Body of pancreas (tissue), 4 donors: ENCODE data around the gene KHK.

ENCODE experiments used
- POLR2A ChIP-seq, 3 donors: fragments of 450-650 bp; IDR thresholded peaks; one replicate each; pipeline ENCODE4 v1.6.1; 2016; ENCODE audit warnings: antibody characterized with exemption in 3 of 3, mild to moderate bottlenecking in 2 of 3
- TF ChIP-seq, protein P1 (sequence below), 7 experiments: fragments of 450-650 bp in 4 of 7; fragments of 200-600 bp in 3 of 7; sonication (generic) in 3 of 7; IDR thresholded peaks; one replicate each; pipeline ENCODE4 v1.5.1; 2016 to 2019; ENCODE audit warnings: antibody characterized with exemption in 7 of 7

- TF ChIP-seq, protein P1, sequence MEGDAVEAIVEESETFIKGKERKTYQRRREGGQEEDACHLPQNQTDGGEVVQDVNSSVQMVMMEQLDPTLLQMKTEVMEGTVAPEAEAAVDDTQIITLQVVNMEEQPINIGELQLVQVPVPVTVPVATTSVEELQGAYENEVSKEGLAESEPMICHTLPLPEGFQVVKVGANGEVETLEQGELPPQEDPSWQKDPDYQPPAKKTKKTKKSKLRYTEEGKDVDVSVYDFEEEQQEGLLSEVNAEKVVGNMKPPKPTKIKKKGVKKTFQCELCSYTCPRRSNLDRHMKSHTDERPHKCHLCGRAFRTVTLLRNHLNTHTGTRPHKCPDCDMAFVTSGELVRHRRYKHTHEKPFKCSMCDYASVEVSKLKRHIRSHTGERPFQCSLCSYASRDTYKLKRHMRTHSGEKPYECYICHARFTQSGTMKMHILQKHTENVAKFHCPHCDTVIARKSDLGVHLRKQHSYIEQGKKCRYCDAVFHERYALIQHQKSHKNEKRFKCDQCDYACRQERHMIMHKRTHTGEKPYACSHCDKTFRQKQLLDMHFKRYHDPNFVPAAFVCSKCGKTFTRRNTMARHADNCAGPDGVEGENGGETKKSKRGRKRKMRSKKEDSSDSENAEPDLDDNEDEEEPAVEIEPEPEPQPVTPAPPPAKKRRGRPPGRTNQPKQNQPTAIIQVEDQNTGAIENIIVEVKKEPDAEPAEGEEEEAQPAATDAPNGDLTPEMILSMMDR (IDR thresholded peaks at IDR 0.05): no peak
- no peak for TF ChIP-seq POLR2A (IDR thresholded peaks at IDR 0.05)
These were observed 14.4 kb upstream of the KHK start for GRCh38 chr2:27071990-27072830.
